Measurements from ENCODE around the gene ADARB1. TPM values are rescaled to one million over a fixed set of nuclear protein-coding genes. Genes with fewer than 3 reads are reported as not detected.

The ADARB1 gene
- total and polyA plus RNA-seq, 8 donors = 3.2 to 33.9 (median 9.4) TPM

GRCh38 chr21:45072738-45073300 lies 1.6 kb upstream of the ADARB1 start:
- Histone ChIP-seq H3K9me3 (no peaks in the 10 kb centered on the region), H3K27me3 (peaks cover 0 to 13% (median 0%) of the 10 kb centered on the region in 3 donors), H3K27ac (peak overlapping the region in 2 of 5 donors; percentile 97), H3K36me3 (no peaks in the 10 kb centered on the region), H3K4me1 (peaks cover 6 to 37% (median 22%) of the 10 kb centered on the region in 4 donors), H3K4me3 (peak overlapping the region in 3 of 4 donors; percentile 86 to 97 (median 91))
- TF ChIP-seq CTCF (IDR thresholded peaks at IDR 0.05) (no peak), POLR2AphosphoS5 (IDR thresholded peaks at IDR 0.05) (no peak), POLR2A (IDR thresholded peaks at IDR 0.05) (no peak), EP300 (IDR thresholded peaks at IDR 0.05) (no peak)
- 75 to 87% (median 82%) methylated on average over 29 of the region's 29 CpGs for WGBS, 5 donors
- DNase-seq = no peak
- intact Hi-C loops (cut with DNase I; ENCODE audit: low total_unique reads) = no loop called here

DNA sequence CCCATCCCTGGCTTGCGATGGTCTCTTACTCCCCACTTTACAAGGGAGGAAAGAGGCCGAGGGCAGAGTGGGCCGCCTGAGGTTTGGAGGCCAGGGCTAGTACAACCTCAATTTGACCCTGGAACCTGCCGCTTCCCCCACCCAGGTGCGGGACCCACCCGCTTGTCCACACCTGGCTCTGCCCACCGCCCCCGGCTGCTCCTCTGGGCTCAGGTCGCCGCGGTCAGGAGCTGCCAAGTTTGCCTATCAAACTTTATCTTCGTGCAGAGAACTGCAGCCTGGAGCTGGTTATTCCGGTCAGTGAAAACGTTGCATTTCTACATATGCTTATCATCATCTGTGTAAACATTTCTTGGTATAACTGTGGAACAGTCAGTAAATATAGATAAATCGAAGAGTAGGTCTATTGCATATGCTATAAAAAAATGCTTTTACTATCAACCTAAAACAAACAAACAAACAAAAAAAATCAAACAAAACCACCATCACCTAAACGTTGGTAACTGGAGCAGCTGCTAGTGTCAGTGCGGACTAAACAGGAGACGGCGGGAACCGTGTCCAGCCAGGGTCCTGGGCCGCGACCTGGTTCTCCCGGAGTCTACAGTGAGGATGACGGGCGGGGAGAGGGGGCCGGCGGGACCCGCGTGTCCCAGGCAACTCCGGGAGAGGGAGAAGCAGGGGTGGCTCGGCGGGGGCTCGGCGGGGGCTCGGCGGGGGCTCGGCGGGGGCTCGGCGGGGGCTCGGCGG lies 906 bp upstream of the ADARB1 start:
- intact Hi-C loops (cut with DNase I; ENCODE audit: low total_unique reads) = no loop called here
- TF ChIP-seq CTCF (IDR thresholded peaks at IDR 0.05) = no peak
- TF ChIP-seq POLR2A (IDR thresholded peaks at IDR 0.05) = no peak
- TF ChIP-seq POLR2AphosphoS5 (IDR thresholded peaks at IDR 0.05) = no peak
- TF ChIP-seq EP300 (IDR thresholded peaks at IDR 0.05) = no peak
- H3K27me3 ChIP-seq = peaks cover 0 to 13% (median 0%) of the 10 kb centered on the region in 3 donors
- no peaks in the 10 kb centered on the region for H3K9me3 ChIP-seq
- H3K4me1 ChIP-seq = peaks cover 7 to 41% (median 26%) of the 10 kb centered on the region in 4 donors
- WGBS, 5 donors = 10 to 20% (median 14%) methylated on average over 27 to 42 of the region's 42 CpGs
- peak overlapping the region; percentile 86 to 97 (median 92) for H3K4me3 ChIP-seq
- no peaks in the 10 kb centered on the region for H3K36me3 ChIP-seq
- DNase-seq = peak; percentile 51 to 80
- H3K27ac ChIP-seq = peak overlapping the region; percentile 83 to 99 (median 97)

DNA sequence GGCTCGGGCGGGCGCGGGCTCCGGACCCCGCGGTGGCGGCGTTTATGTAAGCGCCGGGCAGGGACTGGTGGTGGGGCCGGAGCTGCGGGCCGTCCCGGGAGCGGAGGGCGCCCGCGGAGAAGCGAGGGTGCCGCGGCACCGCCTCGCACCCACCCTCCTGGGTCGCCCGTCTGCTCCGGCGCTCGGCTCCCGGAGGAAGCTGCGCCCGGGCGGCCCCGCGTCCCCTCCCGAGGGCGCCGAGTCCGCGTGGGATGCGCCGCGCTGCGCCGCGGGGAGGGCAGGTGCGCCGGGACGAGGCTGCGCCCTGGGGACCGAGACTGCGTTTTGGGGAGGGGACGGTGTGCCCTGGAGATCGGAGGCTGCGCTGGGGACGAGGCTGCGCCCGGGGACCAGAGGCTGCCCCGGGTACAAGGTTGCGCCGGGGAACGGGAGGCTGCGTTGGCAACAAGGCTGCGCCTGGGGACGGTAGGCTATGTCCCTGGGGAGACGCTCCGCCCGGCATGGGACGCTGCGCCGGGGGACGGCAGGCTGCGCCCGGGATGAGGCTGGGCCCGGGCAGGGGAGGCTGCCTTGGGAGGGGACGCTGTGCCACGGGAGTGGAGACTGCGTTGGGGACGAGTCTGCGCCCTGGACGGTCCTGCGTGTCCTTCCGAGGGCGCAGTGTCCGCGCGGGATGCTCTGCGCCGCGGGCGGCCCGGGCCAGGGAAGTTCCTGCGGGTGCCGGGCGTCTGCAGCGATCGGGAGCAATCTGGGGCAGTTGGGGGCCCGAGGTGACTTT lies 627 bp downstream of the ADARB1 start:
- peak overlapping the region; percentile 64 to 97 (median 88) for H3K27ac ChIP-seq
- H3K4me1 ChIP-seq = peaks cover 16 to 55% (median 34%) of the 10 kb centered on the region in 4 donors
- TF ChIP-seq POLR2A (IDR thresholded peaks at IDR 0.05) = no peak
- peak in 1 of 3 donors; percentile 3 for TF ChIP-seq POLR2AphosphoS5 (IDR thresholded peaks at IDR 0.05)
- TF ChIP-seq CTCF (IDR thresholded peaks at IDR 0.05) = no peak
- H3K9me3 ChIP-seq = no peaks in the 10 kb centered on the region
- no peaks in the 10 kb centered on the region for H3K36me3 ChIP-seq
- peaks cover 0 to 13% (median 0%) of the 10 kb centered on the region in 3 donors for H3K27me3 ChIP-seq
- H3K4me3 ChIP-seq = peak overlapping the region; percentile 91 to 97 (median 92)
- 0 to 7% (median 1%) methylated on average over 3 to 98 of the region's 98 CpGs for WGBS, 5 donors
- intact Hi-C loops (cut with DNase I; ENCODE audit: low total_unique reads) = no loop called here
- peak; percentile 26 to 63 for DNase-seq

DNA sequence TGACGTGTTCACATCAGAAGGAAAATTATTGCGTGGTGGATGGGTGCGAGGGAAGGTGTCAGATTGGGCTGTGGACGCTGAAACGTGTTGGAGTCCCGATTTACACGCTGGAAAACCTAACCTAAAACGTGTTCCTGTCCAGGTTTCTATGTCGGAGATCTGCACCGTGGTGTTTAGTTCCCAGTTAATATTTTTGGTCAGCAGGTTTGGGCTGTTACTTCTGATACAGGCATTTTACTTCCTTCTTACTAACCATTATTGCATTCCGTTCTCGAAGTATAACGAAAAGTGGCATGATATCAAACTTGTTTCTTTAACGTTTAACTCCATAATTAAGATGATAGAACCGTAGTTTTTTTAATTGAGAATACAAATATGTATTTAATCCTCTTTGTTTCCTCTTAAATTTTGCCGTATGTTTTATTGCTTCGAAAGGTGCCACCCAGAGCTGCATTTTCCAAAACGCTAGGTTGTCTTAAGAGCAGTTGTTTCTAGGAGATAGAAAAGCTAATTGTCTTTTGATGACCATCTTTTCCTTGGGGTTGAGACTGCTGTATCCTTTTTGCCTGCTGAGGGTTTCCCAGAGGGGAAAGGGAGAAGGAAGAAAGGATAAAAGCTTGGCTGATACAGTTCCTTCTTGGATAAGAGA lies 1.3 kb downstream of the ADARB1 start:
- 24 to 34% (median 29%) methylated on average over 18 of the region's 18 CpGs for WGBS, 5 donors
- intact Hi-C loops (cut with DNase I; ENCODE audit: low total_unique reads) = no loop called here

More for the DNA sequence above, 1.3 kb downstream of the ADARB1 start:
- TF ChIP-seq EP300 (IDR thresholded peaks at IDR 0.05) (no peak), POLR2AphosphoS5 (IDR thresholded peaks at IDR 0.05) (no peak), POLR2A (IDR thresholded peaks at IDR 0.05) (no peak), CTCF (IDR thresholded peaks at IDR 0.05) (no peak)
- H3K4me3 ChIP-seq = peak overlapping the region; percentile 91 to 97 (median 92)
- H3K36me3 ChIP-seq = no peaks in the 10 kb centered on the region
- H3K27me3 ChIP-seq = peaks cover 0 to 13% (median 0%) of the 10 kb centered on the region in 3 donors
- peak overlapping the region in 4 of 5 donors; percentile 64 to 97 (median 88) for H3K27ac ChIP-seq
- DNase-seq = no peak
- H3K9me3 ChIP-seq = no peaks in the 10 kb centered on the region
- peaks cover 16 to 62% (median 37%) of the 10 kb centered on the region in 4 donors for H3K4me1 ChIP-seq

All from stomach (tissue), 9 donors.